Spleen (tissue), 7 donors: Measurements from ENCODE around the gene SUV39H1.

Source experiments
- CTCF ChIP-seq, 11 experiments: fragments of 200-600 bp in 7 of 11; fragments of 450-650 bp in 4 of 11; sonication (generic) in 4 of 11; IDR thresholded peaks in 8 of 11; conservative IDR thresholded peaks in 3 of 11; 1 replicate in 7 of 11; 2 replicates in 4 of 11; pipeline versions ENCODE4 v1.4.0 to v1.8.0; 2016 to 2021; ENCODE audit warnings: antibody characterized with exemption in 11 of 11, inconsistent platforms in 4 of 11, mild to moderate bottlenecking in 1 of 11
- POLR2A ChIP-seq, 3 donors: fragments of 450-650 bp; IDR thresholded peaks; one replicate each; pipeline ENCODE4 v1.5.1; 2017; ENCODE audit warnings: antibody characterized with exemption in 3 of 3, mild to moderate bottlenecking in 1 of 3
- donor health status: DM: no; HTN: no; CAD: no; lungs with moderate emphysema.
- donor health status: DM: no; HTN: no; CAD: no.
- donor health status: DM: no; HTN: no; CAD: no.

- no peak for TF ChIP-seq CTCF (IDR thresholded peaks at IDR 0.05 in 8 of 11, conservative IDR thresholded peaks at IDR 0.05 in 3 of 11)
- no peak for TF ChIP-seq POLR2A (IDR thresholded peaks at IDR 0.05)
These were observed 1.0 kb upstream of the SUV39H1 start for GRCh38 chrX:48695534-48695896.
